Measurements from ENCODE around the gene ITGA5. TPM values are rescaled to one million over a fixed set of nuclear protein-coding genes. Genes with fewer than 3 reads are reported as not detected.

ITGA5 gene
- total RNA-seq, 4 donors from 2014 or later: 76.9 to 292 (median 118) TPM

GRCh38 chr12:54431911-54432814 is 13.1 kb upstream of the ITGA5 start:
- no peak for TF ChIP-seq CTCF (IDR thresholded peaks at IDR 0.05)
- DNase-seq (ENCODE audit: low spot score) (peak; percentile 70), ATAC-seq (ENCODE audit: low FRiP score) (peak; percentile 92)

- DNase-seq (ENCODE audit: low spot score) (no peak), ATAC-seq (ENCODE audit: low FRiP score) (no peak)
- TF ChIP-seq CTCF (IDR thresholded peaks at IDR 0.05): no peak
Measured at GRCh38 chr12:54430471-54431069, 11.5 kb upstream of the ITGA5 start.

GRCh38 chr12:54429014-54429471 is 10.0 kb upstream of the ITGA5 start:
- DNase-seq (ENCODE audit: low spot score): no peak
- ATAC-seq (ENCODE audit: low FRiP score): no peak
- no peak for TF ChIP-seq CTCF (IDR thresholded peaks at IDR 0.05)

GRCh38 chr12:54428050-54429013 is 9.3 kb upstream of the ITGA5 start:
- no peak for TF ChIP-seq CTCF (IDR thresholded peaks at IDR 0.05)
- no peak for DNase-seq (ENCODE audit: low spot score)
- ATAC-seq (ENCODE audit: low FRiP score): peak; percentile 8

- TF ChIP-seq CTCF (IDR thresholded peaks at IDR 0.05): no peak
- DNase-seq (ENCODE audit: low spot score) (no peak), ATAC-seq (ENCODE audit: low FRiP score) (no peak)
Measured at GRCh38 chr12:54427106-54427505, 8.0 kb upstream of the ITGA5 start.

- TF ChIP-seq CTCF (IDR thresholded peaks at IDR 0.05): no peak
- ATAC-seq (ENCODE audit: low FRiP score) (no peak), DNase-seq (ENCODE audit: low spot score) (no peak)
Measured at GRCh38 chr12:54426690-54427089, 7.6 kb upstream of the ITGA5 start.

All from omental fat pad (tissue), 4 donors.